Measurements from ENCODE around the gene CHD2.

Gene CHD2

GRCh38 chr15:92880796-92881195, 19.3 kb upstream of the CHD2 start:
- ATAC-seq: no peak
- TF ChIP-seq TSHZ2 (CRISPR knock-in tag; IDR thresholded peaks at IDR 0.05) (no peak), ZNF565 (CRISPR knock-in tag; conservative IDR thresholded peaks at IDR 0.05; ENCODE audit: low read depth) (no peak), CREB5 (CRISPR knock-in tag; IDR thresholded peaks at IDR 0.05; ENCODE audit: low read depth) (no peak), RARB (CRISPR knock-in tag; IDR thresholded peaks at IDR 0.05) (no peak)

GRCh38 chr15:92881211-92881754, 18.8 kb upstream of the CHD2 start:
- TF ChIP-seq PPARA (CRISPR knock-in tag; IDR thresholded peaks at IDR 0.05; ENCODE audit: borderline replicate concordance) (no peak), OSR1 (CRISPR knock-in tag; IDR thresholded peaks at IDR 0.05) (no peak), ZNF70 (CRISPR knock-in tag; IDR thresholded peaks at IDR 0.05) (no peak), CREB5 (CRISPR knock-in tag; IDR thresholded peaks at IDR 0.05; ENCODE audit: low read depth) (no peak), ARNTL (CRISPR knock-in tag; IDR thresholded peaks at IDR 0.05; ENCODE audit: borderline replicate concordance, low read depth) (no peak), POU6F1 (CRISPR knock-in tag; IDR thresholded peaks at IDR 0.05; ENCODE audit: borderline replicate concordance, low read depth) (no peak), SNAI2 (CRISPR knock-in tag; IDR thresholded peaks at IDR 0.05) (no peak), ISL1 (CRISPR knock-in tag; IDR thresholded peaks at IDR 0.05) (no peak), ZFP30 (CRISPR knock-in tag; IDR thresholded peaks at IDR 0.05) (no peak), ZNF8 (CRISPR knock-in tag; IDR thresholded peaks at IDR 0.05) (no peak), ZNF565 (CRISPR knock-in tag; conservative IDR thresholded peaks at IDR 0.05; ENCODE audit: low read depth) (no peak), BACH2 (CRISPR knock-in tag; IDR thresholded peaks at IDR 0.05; ENCODE audit: borderline replicate concordance) (no peak), CSRNP3 (CRISPR knock-in tag; IDR thresholded peaks at IDR 0.05) (no peak), ZC3H10 (CRISPR knock-in tag; IDR thresholded peaks at IDR 0.05) (no peak), ZFP3 (CRISPR knock-in tag; IDR thresholded peaks at IDR 0.05) (no peak), TOX (CRISPR knock-in tag; IDR thresholded peaks at IDR 0.05; ENCODE audit: borderline replicate concordance) (no peak), PATZ1 (CRISPR knock-in tag; IDR thresholded peaks at IDR 0.05; ENCODE audit: borderline replicate concordance) (no peak), RARB (CRISPR knock-in tag; IDR thresholded peaks at IDR 0.05) (no peak)
- no peak for ATAC-seq
